Stimulated activated CD4-positive, alpha-beta T cell treated with anti-CD3 and anti-CD28 coated beads, TNF-alpha, amount 100 ng/mL, for 4 hours (primary cell): Measurements from ENCODE around the gene CNOT1.
"Not testable (repeated sequence)": the region's sequence is repeated elsewhere in the genome, so short reads cannot be mapped to it uniquely, and the experiment has no call there.

Experiments
- DNase-seq, 3 experiments: peaks; one replicate each; pipeline ENCODE4 v3.0.0-alpha.2; 2020; ENCODE audit warnings: low read depth in 3 of 3

Gene CNOT1

GRCh38 chr16:58582133-58582532, 47.5 kb downstream of the CNOT1 start:
- DNase-seq: no peak

- no peak for DNase-seq
Measured at GRCh38 chr16:58579587-58579986, 50.0 kb downstream of the CNOT1 start.

GRCh38 chr16:58578642-58579041, 51.0 kb downstream of the CNOT1 start:
- no peak for DNase-seq

GRCh38 chr16:58577141-58577540, 52.5 kb downstream of the CNOT1 start:
- no peak for DNase-seq

- no peak for DNase-seq
Measured at GRCh38 chr16:58574895-58575294, 54.7 kb downstream of the CNOT1 start.

- DNase-seq: not testable (repeated sequence)
Measured at GRCh38 chr16:58565697-58566096, 63.9 kb downstream of the CNOT1 start.

- DNase-seq: no peak
Measured at GRCh38 chr16:58563775-58564174, 65.9 kb downstream of the CNOT1 start.

GRCh38 chr16:58563235-58563634, 66.4 kb downstream of the CNOT1 start:
- no peak for DNase-seq

GRCh38 chr16:58556678-58557077, 72.9 kb downstream of the CNOT1 start:
- DNase-seq: no peak

- DNase-seq: no peak
Measured at GRCh38 chr16:58551496-58551895, 78.1 kb downstream of the CNOT1 start.

- no peak for DNase-seq
Measured at GRCh38 chr16:58548378-58548777, 81.2 kb downstream of the CNOT1 start.

- no peak for DNase-seq
Measured at GRCh38 chr16:58543685-58544084, 85.9 kb downstream of the CNOT1 start.

GRCh38 chr16:58542291-58542690, 87.3 kb downstream of the CNOT1 start:
- no peak for DNase-seq

GRCh38 chr16:58541711-58542110, 87.9 kb downstream of the CNOT1 start:
- no peak for DNase-seq

- DNase-seq: no peak
Measured at GRCh38 chr16:58537124-58537906, 92.3 kb downstream of the CNOT1 start.

- no peak for DNase-seq
Measured at GRCh38 chr16:58536278-58536677, 93.3 kb downstream of the CNOT1 start.

GRCh38 chr16:58535100-58535499, 94.5 kb downstream of the CNOT1 start:
- DNase-seq: no peak

GRCh38 chr16:58533751-58534470, 95.7 kb downstream of the CNOT1 start:
- no peak for DNase-seq

GRCh38 chr16:58532414-58532813, 97.2 kb downstream of the CNOT1 start:
- DNase-seq: no peak

GRCh38 chr16:58530179-58530578, 99.4 kb downstream of the CNOT1 start:
- DNase-seq: no peak

- no peak for DNase-seq
Measured at GRCh38 chr16:58519707-58520106, 109.9 kb downstream of the CNOT1 start.

- no peak for DNase-seq
Measured at GRCh38 chr16:58518980-58519368, 110.7 kb downstream of the CNOT1 start.
